Ecto neural progenitor cell (in vitro differentiated cells): ENCODE measurements around the gene TUBA8.
"Not testable (repeated sequence)": the region's sequence is repeated elsewhere in the genome, so short reads cannot be mapped to it uniquely, and the experiment has no call there.

Source experiments
- DNase-seq: peaks from one replicate; pipeline ENCODE4 v3.0.0-alpha.2; 2018; ENCODE audit warnings: low spot score

The TUBA8 gene

GRCh38 chr22:18110194-18110953 lies at the start of gene TUBA8:
Gene TUBA8 (plus strand): TSS chr22:18110809. CDS start chr22:18110866, 57 bp downstream.
- DNase-seq: peak; percentile 71

GRCh38 chr22:18062421-18062820 lies 48.2 kb upstream of the TUBA8 start:
- no peak for DNase-seq

- DNase-seq: peak; percentile 69
Measured at GRCh38 chr22:18063306-18063705, 47.3 kb upstream of the TUBA8 start.

GRCh38 chr22:18063715-18064114 lies 46.9 kb upstream of the TUBA8 start:
- DNase-seq: not testable (repeated sequence)

- no peak for DNase-seq
Measured at GRCh38 chr22:18064636-18065035, 46.0 kb upstream of the TUBA8 start.

- DNase-seq: no peak
Measured at GRCh38 chr22:18065256-18065655, 45.4 kb upstream of the TUBA8 start.

GRCh38 chr22:18066181-18066859 lies 44.3 kb upstream of the TUBA8 start:
- DNase-seq: no peak

- DNase-seq: no peak
Measured at GRCh38 chr22:18067121-18067520, 43.5 kb upstream of the TUBA8 start.

- DNase-seq: no peak
Measured at GRCh38 chr22:18067548-18068341, 42.9 kb upstream of the TUBA8 start.

GRCh38 chr22:18068381-18068988 lies 42.1 kb upstream of the TUBA8 start:
- no peak for DNase-seq

GRCh38 chr22:18069041-18069440 lies 41.6 kb upstream of the TUBA8 start:
- no peak for DNase-seq

- DNase-seq: no peak
Measured at GRCh38 chr22:18070041-18070440, 40.6 kb upstream of the TUBA8 start.

GRCh38 chr22:18070556-18071306 lies 39.9 kb upstream of the TUBA8 start:
- no peak for DNase-seq

- not testable (repeated sequence) for DNase-seq
Measured at GRCh38 chr22:18071307-18071967, 39.2 kb upstream of the TUBA8 start.

GRCh38 chr22:18071968-18072310 lies 38.7 kb upstream of the TUBA8 start:
- DNase-seq: no peak

GRCh38 chr22:18073467-18073866 lies 37.1 kb upstream of the TUBA8 start:
- no peak for DNase-seq

GRCh38 chr22:18073927-18074326 lies 36.7 kb upstream of the TUBA8 start:
- DNase-seq: not testable (repeated sequence)

GRCh38 chr22:18075101-18075719 lies 35.4 kb upstream of the TUBA8 start:
- no peak for DNase-seq

- peak; percentile 60 for DNase-seq
Measured at GRCh38 chr22:18075720-18076497, 34.7 kb upstream of the TUBA8 start.
